Activated CD4-positive, alpha-beta T cell treated with anti-CD3 and anti-CD28 coated beads, Interleukin-2, amount 50 U/mL, for 24 hours (primary cell): ENCODE measurements around the gene B3GALNT2.
A peak's percentile ranks its signal among the peaks of the same experiment; 100 is the strongest.
"Not testable (repeated sequence)": the region's sequence is repeated elsewhere in the genome, so short reads cannot be mapped to it uniquely, and the experiment has no call there.

Source experiments
- DNase-seq, 2 donors: peaks; one replicate each; pipeline ENCODE4 v3.0.0-alpha.2; 2020; ENCODE audit warnings: low read depth in 1 of 2, low spot score in 1 of 2

Gene B3GALNT2

DNA sequence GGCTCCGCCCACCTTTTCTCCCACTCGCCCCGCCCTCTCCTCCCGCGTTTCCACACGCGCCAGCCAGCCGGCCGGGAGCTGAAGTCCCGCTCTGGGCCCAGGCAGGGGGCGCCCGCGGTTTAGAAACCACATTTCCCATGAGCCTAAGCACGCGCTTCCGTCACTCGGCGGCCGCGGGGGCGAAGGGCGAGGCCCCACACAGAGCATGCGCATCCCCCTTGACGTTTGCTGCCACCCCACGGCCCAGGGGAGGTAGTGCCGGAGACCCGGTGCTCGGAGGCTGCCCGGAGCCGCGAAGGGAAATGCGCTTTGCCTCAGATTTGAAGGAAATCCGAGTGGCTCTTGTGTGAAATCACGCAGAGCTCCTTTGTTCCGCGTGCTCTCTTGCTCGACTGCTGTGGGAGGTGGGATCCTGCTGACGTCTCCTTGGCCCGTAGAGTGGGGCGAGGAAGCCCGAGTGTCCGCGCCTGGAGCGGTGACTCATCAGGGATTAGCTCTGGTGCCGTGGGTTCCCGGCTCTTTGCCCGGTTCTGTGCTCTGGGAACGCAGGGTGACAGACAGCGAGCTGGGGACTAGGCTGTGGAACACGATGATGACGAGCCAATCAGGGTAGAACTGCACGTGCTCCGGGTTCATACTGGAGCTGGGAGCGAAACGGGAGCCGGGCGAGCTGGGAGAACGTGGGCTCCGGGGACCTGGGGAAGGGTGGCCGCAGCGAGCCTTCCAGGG lies 406 bp upstream of the B3GALNT2 start:
- DNase-seq = peak; percentile 98

DNA sequence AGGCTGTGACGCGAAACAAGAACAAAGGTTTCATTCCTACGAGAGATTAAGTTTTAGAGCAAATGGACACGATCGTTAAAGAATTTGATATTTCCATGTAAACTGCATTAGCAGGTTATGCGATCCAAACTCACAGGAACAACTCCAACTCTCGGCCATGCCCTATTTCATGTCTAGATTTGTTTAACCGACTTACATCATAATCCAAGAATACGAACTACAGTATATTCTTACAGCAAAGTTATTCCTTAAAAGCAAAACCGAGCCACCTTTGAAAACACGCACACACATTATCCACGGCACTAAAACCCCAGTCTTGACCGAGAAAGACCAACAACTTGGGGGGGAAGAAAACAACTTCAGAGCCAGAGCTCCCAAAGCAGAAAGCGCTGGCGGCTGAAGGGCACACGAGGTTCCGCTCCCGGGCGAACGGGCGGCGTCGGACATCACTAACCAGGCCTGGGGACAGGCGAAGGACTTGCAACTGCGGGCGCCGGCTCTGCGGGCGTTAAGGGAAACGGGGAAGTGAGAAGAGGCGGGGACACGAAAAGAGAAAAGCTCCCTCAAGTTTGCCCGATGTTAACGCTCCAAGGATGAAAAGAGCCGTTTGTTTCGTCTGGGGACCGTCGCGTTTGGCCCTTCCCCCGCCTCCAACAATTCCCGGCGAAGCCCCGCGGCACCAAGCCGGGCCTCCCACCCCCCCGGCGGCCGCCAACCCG lies 690 bp downstream of the B3GALNT2 start:
- peak in 1 of 2 donors; percentile 16 for DNase-seq

DNA sequence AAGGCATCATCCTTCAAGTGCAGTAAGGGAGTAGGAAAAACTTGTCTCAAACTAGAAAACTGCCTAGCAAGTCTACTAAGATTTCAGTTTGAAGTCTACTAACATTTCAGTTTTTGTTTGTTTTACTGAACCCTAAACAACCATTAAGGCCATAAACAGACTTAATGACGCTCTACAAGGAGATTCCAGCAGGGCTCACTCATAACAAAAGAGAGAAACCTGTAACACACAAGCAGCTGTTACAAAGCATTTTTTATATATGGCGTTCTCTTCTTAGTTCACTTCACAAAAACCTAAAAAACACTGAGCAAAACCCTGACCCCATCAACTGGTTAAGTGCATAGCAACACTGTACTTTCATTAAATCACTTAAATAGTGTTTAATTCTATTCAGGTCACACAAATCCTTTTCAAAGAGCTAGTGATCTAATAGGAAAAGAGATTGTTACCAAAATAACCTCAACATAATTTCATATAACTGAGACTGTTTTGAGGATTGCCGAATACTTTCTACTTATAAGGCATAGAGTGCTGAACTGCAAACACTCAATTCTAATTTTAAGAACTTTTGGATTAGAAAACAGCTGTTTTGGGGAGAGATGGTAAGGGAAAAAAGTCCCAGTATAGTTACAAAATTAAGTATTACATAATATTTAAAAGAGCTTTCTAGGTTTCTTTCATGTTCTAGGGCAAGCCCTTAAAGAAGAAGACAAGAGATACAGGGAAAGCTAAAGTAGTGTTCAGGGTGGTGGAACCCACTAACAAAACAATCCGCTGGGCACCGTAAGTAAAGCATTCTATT lies 1.4 kb downstream of the B3GALNT2 start:
- no peak for DNase-seq

DNA sequence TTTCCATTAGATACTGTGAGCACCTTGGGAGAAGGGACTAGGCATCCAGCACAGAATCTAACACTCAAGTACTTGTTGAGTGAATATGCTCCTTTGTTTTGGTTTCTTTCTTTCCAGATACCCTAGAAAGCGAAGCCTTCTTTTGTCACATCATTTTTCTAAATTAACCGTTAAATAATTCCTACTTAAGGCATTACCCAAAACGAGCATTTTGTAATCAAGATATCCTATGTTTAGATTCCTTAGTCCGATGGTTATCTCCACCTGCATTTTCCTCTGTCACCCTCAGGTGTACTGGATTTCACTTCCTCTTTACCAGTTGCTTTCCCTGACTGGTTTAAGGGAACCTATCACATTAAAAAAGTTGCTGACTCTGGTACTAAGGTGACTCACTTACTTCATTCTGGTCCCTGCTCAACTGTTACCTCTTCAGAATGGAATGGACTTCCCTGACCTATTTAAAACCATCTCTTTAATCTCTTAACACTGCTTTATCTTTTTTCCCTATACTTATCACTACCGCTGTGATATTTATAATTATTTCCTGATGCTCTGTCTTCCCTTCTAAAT lies 3.2 kb downstream of the B3GALNT2 start:
- no peak for DNase-seq

DNA sequence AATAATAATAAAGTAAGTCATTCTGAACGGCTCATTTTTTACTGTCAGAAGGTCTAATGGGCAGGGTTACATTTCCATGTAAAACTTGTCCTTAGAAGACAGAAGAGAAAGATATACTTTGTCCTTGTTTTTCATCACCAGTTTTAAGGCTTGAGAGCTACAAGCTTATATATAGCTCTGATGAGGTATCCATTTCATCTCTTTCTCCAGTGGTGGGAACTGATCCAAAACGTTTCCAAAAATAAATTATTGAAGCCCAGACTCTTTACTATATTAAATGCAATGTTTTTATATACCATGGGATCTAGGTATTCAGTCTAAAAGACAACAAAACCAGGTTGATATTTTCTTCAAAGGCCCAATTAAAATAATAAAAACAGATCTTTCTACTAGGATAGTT lies 8.7 kb downstream of the B3GALNT2 start:
- no peak for DNase-seq

DNA sequence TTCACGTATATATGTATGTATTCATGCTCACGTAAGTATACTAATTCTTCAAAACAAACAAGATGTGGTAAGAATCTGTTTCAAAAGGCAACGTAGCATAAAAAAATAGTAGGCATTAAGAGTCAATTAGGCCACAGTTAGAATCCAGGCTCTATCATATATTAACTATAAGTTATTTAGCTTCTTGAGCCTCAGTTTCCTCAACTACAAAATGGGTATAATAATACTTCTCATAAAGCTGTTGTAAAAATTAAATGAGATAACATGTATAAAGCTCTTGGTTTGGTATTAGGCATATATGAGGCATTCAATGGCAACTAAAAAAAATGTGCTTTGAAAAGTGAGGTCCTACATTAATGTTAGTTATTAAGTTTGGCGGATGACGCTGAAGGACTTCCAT lies 9.2 kb downstream of the B3GALNT2 start:
- DNase-seq = no peak

DNA sequence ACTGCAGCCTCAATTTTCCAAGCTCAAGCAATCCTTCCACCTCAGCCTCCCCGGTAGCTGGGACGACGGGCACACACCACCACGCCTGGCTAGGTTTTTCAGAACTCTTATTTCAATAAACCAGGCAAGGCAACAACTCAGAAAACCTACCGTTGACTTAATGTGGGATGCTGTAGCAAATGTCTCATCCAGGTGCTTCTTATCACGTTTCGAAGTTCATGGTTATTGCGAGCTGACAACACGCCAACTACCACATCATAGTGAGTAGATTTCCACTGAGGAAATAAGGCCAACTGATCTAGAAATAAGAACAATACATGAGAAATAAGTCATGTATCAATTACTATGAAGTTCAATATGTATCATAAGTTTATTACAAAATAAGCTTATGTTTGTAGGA lies 9.7 kb downstream of the B3GALNT2 start:
- DNase-seq = no peak

DNA sequence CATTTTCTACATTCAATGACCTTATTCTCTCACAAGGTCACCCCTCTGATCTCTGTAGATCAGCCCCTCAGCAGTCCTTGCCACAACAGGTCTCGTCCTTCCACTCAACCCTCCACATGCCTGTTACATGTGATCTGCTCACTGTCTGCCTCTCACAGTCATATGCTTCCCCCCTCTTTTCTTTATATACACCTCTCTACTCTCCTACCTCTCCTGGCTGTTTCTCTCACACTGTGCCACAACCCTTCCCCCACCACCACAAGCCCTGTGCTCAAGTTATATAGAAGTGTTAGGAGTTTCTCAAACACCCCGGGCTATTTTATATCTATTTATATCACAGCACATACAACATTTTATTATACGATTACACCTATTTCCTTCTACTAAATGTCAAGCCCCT lies 12.6 kb downstream of the B3GALNT2 start:
- no peak for DNase-seq

DNA sequence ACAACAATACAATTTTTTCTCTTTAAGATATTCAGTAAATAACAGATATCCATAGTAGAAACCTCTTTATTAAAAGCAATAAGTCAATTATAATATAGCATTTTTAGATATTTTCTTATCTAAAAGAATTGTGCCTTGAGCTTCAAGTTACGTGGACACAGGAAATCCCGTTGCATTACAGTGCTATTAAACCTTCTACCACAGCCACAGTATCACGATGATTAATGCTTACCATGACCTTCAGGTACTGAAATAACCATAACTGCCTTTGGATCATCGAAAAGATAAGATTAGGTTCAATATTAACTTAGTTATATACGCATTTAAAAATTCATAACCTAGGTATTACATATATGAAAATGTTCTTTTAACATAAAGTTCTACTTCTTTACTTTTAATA lies 17.9 kb downstream of the B3GALNT2 start:
- no peak for DNase-seq

DNA sequence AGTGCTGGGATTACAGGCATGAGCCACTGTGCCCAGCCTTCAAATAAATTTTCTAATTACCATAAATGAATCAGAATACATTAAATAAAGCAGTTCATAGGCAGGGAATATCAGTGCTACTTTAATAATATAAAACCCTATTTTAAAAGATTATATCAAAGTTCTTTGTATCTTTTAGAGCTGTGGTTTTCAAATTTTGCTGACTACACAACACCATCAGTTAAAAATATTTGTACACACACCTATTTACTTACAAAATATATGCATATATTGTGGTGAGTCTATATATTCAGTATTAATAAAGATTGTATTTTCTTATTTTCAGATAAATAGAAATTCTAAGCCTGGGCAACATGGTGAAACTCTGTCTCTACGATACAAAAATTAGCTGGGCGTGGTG lies 18.7 kb downstream of the B3GALNT2 start:
- no peak for DNase-seq

DNA sequence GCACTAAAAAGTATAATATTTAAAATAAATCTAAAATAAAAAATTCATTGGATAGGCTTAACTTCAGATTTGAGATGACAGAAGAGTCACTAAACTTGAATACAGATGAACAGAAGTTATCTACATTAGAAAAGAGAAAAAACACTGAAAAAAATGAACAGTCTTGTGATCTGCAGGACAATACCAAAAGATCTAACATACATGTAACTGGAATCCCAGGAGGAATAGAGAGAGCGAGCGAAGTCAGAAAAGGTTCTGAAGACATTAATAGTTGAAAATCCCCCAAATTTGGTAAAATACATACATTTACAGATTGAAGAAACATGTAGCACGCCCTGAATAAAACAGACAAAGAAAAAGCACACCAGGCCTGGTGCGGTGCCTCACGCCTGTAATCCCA lies 21.2 kb downstream of the B3GALNT2 start:
- DNase-seq = no peak

DNA sequence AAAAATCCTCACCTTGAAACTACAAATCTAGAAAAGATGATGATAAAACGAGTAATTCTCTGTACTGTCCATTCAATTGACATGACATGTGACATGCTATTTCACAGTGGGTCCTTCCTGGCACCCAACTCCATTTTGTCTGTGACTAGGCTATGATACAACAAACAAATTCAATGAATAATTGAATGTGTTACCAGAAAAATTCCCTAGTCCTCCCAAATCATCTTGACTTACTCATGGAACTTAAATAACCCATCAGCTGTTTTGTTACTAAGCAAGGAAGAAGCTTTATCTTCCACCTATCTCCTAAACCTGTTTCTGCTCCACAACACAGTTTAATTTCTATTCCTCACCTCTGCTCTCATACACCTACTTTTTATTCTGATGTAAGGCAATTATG lies 30.4 kb downstream of the B3GALNT2 start:
- no peak for DNase-seq

DNA sequence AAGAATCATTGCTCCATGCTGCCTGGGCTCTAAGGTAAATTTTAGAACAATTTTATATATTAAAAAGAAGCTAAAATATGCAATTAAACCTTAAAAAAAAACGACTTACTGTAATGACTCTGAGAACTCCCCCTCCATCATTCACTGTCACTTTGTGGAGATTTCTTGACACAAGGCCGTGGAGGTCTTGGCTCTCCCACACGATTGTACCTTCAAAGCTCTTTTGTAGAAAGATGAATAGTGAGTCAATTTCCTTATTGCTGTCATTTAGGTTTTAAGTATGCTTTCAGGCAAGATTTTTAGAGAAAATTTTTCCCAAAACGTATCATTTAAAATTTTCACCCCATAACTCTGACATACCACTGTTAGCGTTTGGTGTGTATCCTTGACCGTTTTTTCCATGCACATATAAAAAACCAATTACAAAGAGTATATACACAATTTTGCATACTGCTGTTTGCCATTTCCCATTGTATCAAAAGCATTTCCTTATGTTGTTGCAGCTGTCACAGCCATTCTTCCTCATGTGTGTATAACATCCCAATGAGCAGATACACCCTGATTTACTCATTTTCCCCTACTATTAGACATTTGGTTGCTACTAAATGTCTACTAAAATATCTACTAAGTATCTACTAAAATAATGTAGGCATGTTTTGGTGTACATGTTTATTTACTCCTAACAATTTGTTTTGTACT lies 33.4 kb downstream of the B3GALNT2 start:
- DNase-seq = no peak

DNA sequence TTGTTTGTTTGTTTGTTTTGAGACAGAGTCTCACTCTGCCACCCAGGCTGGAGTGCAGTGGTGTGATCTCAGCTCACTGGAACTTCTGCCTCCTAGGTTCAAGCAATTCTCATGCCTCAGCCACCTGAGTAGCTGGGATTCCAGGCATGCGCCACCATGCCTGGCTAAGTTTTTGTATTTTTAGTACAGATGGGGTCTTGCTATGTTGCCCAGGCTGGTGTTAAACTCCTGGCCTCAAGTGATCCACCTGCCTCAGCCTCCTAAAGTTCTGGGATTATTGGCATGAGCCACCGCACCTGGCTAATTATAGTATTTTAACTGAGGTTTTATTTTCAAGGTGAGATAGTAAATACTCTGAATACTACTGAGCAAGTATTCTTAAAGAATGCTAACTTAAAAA lies 34.4 kb downstream of the B3GALNT2 start:
- DNase-seq = not testable (repeated sequence)

DNA sequence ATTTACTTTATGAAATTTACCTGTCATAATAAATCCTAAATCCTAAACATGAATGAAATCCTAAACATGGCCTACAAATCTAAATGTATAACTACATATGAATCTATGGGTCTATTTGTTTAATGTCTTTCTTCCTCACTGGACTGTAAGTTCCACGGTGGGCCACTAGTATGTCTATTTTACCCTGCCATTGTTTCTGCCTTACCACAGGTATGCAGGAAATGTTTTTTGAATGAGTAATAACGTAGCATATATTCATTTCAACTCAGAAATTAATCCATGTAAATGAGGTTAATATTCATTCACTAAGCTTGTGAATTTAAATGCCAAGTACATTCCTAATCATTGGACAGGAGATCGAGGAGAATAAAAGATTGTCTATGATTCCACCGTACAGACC lies 35.3 kb downstream of the B3GALNT2 start:
- no peak for DNase-seq

DNA sequence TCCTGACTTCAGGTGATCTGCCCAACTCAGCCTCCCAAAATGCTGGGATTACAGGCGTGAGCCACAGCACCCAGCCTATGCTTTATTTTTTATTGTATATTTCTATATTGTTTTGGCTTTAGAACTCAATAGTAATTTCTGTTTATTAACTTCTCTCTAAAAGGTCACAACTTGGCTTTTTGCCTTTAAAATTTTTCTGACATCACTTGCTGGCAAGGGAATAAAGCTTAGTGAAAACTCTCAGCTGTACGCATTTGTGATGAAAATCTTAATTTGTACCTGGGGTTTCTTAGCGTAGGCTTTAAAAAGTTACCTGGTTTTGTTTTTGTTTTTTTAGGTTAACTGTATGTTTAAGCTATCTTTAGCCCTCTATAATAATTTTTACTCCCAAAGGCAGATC lies 36.2 kb downstream of the B3GALNT2 start:
- DNase-seq = no peak

DNA sequence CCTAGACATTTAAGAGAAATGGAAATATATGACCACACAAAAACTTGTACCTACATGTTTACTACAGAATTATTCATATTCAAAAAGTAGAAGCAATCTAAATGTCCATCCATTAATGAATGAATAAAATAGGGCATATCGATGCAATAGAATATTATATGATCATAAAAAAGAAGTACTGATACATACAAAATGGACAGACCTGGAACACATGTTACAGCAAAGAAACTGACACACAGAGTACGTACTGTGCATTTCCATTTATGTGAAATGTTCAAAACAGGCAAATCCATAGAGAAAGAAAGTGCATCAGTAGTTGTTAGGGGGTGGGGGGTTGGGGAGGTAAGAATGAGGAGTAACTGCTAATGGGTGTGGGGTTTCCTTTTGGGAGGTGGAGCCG lies 39.2 kb downstream of the B3GALNT2 start:
- DNase-seq = no peak

DNA sequence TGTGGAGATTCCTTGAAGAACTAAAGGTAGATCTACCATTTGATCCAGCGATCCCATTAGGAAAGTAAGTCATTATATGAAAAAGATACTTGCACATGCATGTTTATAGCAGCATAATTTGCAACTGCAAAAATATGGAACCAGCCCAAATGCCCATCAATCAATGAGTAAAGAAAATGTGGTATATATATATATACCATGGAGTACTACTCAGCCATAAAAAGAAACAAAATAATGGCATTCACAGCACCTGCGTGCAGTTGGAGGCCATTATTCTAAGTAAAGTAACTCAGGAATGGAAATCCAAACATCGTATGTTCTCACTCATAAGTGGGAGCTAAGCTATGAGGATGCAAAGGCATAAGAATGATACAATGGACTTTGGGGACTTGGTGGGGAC lies 41.4 kb downstream of the B3GALNT2 start:
- DNase-seq = not testable (repeated sequence)

DNA sequence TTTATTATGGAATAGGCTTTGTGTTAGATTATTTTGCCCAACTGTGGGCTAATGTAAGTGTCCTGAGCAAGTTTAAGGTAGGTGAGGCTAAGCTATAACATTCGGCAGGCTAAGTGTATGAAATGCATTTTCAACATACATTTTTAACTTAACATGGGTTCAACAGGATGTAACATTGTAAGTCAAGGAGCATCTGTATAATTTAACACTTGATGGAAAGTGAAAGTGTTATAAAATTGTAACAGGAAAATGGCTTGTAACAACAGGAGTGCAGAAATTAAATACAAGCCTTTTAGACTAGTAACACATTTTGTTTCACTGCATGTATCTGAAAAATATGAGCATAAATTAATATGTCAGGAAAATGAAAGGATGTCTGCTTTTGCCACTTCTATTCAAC lies 42.3 kb downstream of the B3GALNT2 start:
- DNase-seq = no peak

DNA sequence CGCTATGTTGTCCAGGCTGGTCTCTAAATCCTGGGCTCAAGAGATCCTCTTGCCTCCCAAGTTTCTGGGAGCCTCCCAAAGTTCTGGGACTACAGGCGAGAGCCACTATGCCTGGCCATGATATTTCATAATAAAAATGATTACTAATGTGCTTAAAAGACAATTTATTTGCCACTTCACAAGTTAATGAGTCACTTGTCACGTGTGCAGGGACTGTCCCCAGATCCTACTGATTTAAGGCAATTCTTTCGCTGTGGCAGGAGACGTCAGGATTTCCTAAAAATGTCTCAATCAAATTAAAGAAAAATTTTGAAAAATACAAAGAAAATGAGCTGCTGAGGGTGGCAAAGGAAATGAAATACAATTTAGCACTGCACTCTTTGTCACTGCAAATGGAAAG lies 43.5 kb downstream of the B3GALNT2 start:
- DNase-seq = no peak

DNA sequence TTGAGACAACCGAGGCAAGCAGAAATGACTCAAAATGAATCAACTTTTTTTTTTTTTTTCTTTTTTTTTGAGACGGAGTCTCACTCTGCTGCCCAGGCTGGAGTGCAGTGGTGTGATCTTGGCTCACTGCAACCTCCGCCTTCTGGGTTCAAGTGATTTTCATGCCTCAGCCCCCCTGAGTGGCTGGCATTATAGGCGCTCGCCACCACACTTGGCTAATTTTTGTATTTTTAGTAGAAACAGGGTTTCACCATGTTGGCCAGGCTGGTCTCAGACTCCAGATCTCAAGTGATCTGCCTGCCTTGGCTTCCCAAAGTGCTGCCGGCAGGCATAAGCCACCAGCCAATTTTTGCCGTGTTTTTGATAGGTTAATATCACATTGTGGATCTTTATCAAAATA lies 46.4 kb downstream of the B3GALNT2 start:
- DNase-seq = not testable (repeated sequence)
